K562 (cell line): Measurements from ENCODE around the gene NHSL2. TPM values are rescaled to one million over a fixed set of nuclear protein-coding genes. Genes with fewer than 3 reads are reported as not detected.

Experiments
- ARID3A ChIP-seq: IDR thresholded peaks from 2 replicates; pipeline ENCODE4 v1.6.1; 2012; ENCODE audit warnings: low read depth, low read length, improper control_type of control experiment, borderline replicate concordance
- BACH1 ChIP-seq: fragments of 200-800 bp; sonication (Bioruptor generic); IDR thresholded peaks from 2 replicates; pipeline ENCODE4 v1.6.1; 2016; ENCODE audit warnings: missing genetic modification characterization, missing compliant biosample characterization
- CEBPG ChIP-seq, 3 experiments: fragments of 200-800 bp in 1 of 3; sonication (Bioruptor generic) in 1 of 3; sonication (generic) in 1 of 3; formaldehyde crosslinking in 1 of 3; IDR thresholded peaks in 2 of 3; conservative IDR thresholded peaks in 1 of 3; 2 replicates each; pipeline versions ENCODE4 v1.6.1 to v1.8.0; 2016 to 2022; ENCODE audit warnings: missing compliant biosample characterization in 2 of 3, missing genetic modification characterization in 2 of 3, mild to moderate bottlenecking in 1 of 3, missing genetic modification reagents in 1 of 3
- RAD21 ChIP-seq, 2 experiments: fragments of 250-450 bp in 1 of 2; fragments of 450-650 bp in 1 of 2; sonication (Bioruptor Pico) in 1 of 2; formaldehyde crosslinking in 1 of 2; IDR thresholded peaks in 1 of 2; conservative IDR thresholded peaks in 1 of 2; 2 replicates each; pipeline versions ENCODE4 v1.4.0 to v1.8.0; 2020 to 2022; ENCODE audit warnings: mild to moderate bottlenecking in 2 of 2, moderate library complexity in 1 of 2
- SRF ChIP-seq, 2 experiments: fragments of 250-450, 450-650 bp in 1 of 2; sonication (Bioruptor Pico) in 1 of 2; sonication (generic) in 1 of 2; formaldehyde crosslinking; IDR thresholded peaks; 2 replicates each; pipeline versions ENCODE4 v1.5.0 to v1.5.1; 2020 to 2022; ENCODE audit warnings: mild to moderate bottlenecking in 1 of 2, missing genetic modification reagents in 1 of 2
- TBP ChIP-seq: optimal IDR thresholded peaks from 2 replicates; pipeline ENCODE3; 2011; ENCODE audit warnings: low read depth, low read length, improper control_type of control experiment
- THAP7 ChIP-seq: fragments of 250-450 bp; sonication (Bioruptor Pico); IDR thresholded peaks from 2 replicates; pipeline ENCODE4 v1.5.0; 2021
- ZNF347 ChIP-seq: fragments of 450-650 bp; formaldehyde crosslinking; IDR thresholded peaks from 2 replicates; pipeline ENCODE4 v1.4.0; 2020; ENCODE audit warnings: low read depth, mild to moderate bottlenecking, moderate library complexity
- ZNF507 ChIP-seq: conservative IDR thresholded peaks from 2 replicates; pipeline ENCODE4 v1.6.1; 2017; ENCODE audit warnings: missing genetic modification characterization, missing compliant biosample characterization
- polyA plus RNA-seq, 8 experiments: library from polyadenylated mRNA; depleted of rRNA in 4 of 8; stranded (reverse) in 5 of 8; unstranded in 3 of 8; fragments of >200 nt; fragmentation: Nextera tagmentation in 2 of 8; fragmentation: Illumina TruSeq in 1 of 8; extraction: Ambion mirVana in 2 of 8; extraction: Trizol in 1 of 8; gene quantifications; 2 replicates each; pipeline versions ENCODE4 v1.2.1 to v1.2.3, GENCODE V29; 2011 to 2014; ENCODE audit warnings: inconsistent platforms in 1 of 8, missing spikeins in 1 of 8
- total RNA-seq, 7 experiments: library from RNA; depleted of rRNA in 6 of 7; stranded (reverse); fragments of >200 nt in 6 of 7; fragmentation: Illumina TruSeq in 2 of 7; extraction: Trizol in 2 of 7; gene quantifications; 2 replicates each; pipeline versions ENCODE4 v1.2.1 to v1.2.3, GENCODE V29; 2011 to 2021; ENCODE audit warnings: low replicate concordance in 1 of 7
- TF ChIP-seq, protein P1 (sequence below): fragments of 250-450 bp; sonication (Bioruptor Pico); IDR thresholded peaks from 2 replicates; pipeline ENCODE4 v1.4.0; 2020
- TF ChIP-seq, protein P2 (sequence below): sonication (generic); formaldehyde crosslinking; IDR thresholded peaks from 2 replicates; pipeline ENCODE4 v1.9.0; 2022; ENCODE audit warnings: mild to moderate bottlenecking, missing genetic modification reagents
- TF ChIP-seq, protein P3 (sequence below): fragments of 150-350 bp; IDR thresholded peaks from 2 replicates; pipeline ENCODE4 v1.6.1; 2014; ENCODE audit warnings: low read depth, mild to moderate bottlenecking, low read length, borderline replicate concordance

NHSL2 gene
- total and polyA plus RNA-seq, 9 of the 15 experiments (the other 6 are each of a cell fraction or from before 2014, with no cell fraction given) = 0.02 TPM; not detected in 8

DNA sequence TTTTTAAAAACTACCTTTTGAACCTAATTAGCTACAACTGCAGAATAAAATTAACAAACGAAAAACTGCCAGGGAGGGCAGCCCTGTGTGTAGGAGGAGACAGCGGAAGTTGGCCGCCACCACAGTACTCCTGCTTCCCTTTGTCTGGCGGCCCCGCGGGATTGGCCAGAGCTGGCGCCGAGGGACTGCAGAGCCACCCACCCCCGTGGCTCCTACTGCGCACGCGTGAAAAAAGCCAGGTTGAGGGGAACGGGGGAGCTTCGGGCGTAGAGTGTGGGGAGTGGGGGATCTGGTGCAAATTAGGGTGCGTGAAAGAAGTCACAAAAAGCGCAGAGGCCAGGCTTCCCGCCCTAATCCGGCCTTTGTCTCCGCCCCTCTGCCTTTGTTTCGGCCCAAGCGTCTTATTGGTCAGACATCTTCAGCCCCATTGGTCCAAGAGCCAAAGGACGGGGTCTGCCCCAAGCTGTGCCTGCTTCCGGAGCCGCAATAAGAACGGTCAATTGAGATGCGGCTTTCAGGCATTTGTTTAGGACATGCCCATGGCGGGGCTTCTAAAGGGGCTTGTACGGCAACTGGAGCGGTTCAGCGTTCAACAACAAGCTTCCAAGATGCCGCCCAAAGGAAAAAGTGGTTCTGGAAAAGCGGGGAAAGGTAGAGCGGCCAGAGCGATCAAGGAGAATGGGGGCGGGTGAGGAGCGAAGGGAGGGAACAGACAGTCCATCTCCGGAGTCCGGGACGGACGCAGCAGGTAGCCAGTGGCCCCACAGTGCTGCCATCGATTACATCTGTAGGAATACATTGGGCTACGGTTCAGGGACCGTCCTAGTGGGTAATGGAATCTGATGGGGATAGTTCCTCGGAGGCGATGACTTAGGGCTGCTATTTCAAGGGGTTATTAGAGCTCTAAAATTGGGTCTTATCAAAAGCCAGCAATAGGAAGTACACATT lies 270.8 kb downstream of the NHSL2 start, which contains the start of gene PIN4 (continued):
- TF ChIP-seq ARID3A = no peak
- TF ChIP-seq, protein P1, sequence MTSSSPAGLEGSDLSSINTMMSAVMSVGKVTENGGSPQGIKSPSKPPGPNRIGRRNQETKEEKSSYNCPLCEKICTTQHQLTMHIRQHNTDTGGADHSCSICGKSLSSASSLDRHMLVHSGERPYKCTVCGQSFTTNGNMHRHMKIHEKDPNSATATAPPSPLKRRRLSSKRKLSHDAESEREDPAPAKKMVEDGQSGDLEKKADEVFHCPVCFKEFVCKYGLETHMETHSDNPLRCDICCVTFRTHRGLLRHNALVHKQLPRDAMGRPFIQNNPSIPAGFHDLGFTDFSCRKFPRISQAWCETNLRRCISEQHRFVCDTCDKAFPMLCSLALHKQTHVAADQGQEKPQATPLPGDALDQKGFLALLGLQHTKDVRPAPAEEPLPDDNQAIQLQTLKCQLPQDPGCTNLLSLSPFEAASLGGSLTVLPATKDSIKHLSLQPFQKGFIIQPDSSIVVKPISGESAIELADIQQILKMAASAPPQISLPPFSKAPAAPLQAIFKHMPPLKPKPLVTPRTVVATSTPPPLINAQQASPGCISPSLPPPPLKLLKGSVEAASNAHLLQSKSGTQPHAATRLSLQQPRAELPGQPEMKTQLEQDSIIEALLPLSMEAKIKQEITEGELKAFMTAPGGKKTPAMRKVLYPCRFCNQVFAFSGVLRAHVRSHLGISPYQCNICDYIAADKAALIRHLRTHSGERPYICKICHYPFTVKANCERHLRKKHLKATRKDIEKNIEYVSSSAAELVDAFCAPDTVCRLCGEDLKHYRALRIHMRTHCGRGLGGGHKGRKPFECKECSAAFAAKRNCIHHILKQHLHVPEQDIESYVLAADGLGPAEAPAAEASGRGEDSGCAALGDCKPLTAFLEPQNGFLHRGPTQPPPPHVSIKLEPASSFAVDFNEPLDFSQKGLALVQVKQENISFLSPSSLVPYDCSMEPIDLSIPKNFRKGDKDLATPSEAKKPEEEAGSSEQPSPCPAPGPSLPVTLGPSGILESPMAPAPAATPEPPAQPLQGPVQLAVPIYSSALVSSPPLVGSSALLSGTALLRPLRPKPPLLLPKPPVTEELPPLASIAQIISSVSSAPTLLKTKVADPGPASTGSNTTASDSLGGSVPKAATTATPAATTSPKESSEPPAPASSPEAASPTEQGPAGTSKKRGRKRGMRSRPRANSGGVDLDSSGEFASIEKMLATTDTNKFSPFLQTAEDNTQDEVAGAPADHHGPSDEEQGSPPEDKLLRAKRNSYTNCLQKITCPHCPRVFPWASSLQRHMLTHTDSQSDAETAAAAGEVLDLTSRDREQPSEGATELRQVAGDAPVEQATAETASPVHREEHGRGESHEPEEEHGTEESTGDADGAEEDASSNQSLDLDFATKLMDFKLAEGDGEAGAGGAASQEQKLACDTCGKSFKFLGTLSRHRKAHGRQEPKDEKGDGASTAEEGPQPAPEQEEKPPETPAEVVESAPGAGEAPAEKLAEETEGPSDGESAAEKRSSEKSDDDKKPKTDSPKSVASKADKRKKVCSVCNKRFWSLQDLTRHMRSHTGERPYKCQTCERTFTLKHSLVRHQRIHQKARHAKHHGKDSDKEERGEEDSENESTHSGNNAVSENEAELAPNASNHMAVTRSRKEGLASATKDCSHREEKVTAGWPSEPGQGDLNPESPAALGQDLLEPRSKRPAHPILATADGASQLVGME (CRISPR knock-in tag) = no peak
- TF ChIP-seq, protein P2, sequence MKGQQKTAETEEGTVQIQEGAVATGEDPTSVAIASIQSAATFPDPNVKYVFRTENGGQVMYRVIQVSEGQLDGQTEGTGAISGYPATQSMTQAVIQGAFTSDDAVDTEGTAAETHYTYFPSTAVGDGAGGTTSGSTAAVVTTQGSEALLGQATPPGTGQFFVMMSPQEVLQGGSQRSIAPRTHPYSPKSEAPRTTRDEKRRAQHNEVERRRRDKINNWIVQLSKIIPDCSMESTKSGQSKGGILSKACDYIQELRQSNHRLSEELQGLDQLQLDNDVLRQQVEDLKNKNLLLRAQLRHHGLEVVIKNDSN = no peak
- no peak for TF ChIP-seq ZNF347
- no peak for TF ChIP-seq THAP7 (CRISPR knock-in tag)
- TF ChIP-seq RAD21 (CRISPR knock-in tag; conservative IDR thresholded peaks at IDR 0.05 in 1 of 2, IDR thresholded peaks at IDR 0.05 in 1 of 2) = no peak
- no peak for TF ChIP-seq CEBPG (CRISPR knock-in tag; IDR thresholded peaks at IDR 0.05)
- no peak for TF ChIP-seq CEBPG (tag; conservative IDR thresholded peaks at IDR 0.05 in 1 of 2, IDR thresholded peaks at IDR 0.05 in 1 of 2)
- TF ChIP-seq SRF (CRISPR knock-in tag; IDR thresholded peaks at IDR 0.05) = no peak
- TF ChIP-seq TBP = peak; percentile 98
- TF ChIP-seq ZNF507 (tag) = no peak
- TF ChIP-seq, protein P3, sequence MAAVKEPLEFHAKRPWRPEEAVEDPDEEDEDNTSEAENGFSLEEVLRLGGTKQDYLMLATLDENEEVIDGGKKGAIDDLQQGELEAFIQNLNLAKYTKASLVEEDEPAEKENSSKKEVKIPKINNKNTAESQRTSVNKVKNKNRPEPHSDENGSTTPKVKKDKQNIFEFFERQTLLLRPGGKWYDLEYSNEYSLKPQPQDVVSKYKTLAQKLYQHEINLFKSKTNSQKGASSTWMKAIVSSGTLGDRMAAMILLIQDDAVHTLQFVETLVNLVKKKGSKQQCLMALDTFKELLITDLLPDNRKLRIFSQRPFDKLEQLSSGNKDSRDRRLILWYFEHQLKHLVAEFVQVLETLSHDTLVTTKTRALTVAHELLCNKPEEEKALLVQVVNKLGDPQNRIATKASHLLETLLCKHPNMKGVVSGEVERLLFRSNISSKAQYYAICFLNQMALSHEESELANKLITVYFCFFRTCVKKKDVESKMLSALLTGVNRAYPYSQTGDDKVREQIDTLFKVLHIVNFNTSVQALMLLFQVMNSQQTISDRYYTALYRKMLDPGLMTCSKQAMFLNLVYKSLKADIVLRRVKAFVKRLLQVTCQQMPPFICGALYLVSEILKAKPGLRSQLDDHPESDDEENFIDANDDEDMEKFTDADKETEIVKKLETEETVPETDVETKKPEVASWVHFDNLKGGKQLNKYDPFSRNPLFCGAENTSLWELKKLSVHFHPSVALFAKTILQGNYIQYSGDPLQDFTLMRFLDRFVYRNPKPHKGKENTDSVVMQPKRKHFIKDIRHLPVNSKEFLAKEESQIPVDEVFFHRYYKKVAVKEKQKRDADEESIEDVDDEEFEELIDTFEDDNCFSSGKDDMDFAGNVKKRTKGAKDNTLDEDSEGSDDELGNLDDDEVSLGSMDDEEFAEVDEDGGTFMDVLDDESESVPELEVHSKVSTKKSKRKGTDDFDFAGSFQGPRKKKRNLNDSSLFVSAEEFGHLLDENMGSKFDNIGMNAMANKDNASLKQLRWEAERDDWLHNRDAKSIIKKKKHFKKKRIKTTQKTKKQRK = no peak
- TF ChIP-seq BACH1 (tag) = no peak
